ENCODE results near the gene ATXN7. TPM values are rescaled to one million over a fixed set of nuclear protein-coding genes. Genes with fewer than 3 reads are reported as not detected.

The ATXN7 gene
- total and polyA plus RNA-seq, 2 of the 4 experiments (the other 2 are of a cell fraction), result 8.6 to 13.6 TPM

DNA sequence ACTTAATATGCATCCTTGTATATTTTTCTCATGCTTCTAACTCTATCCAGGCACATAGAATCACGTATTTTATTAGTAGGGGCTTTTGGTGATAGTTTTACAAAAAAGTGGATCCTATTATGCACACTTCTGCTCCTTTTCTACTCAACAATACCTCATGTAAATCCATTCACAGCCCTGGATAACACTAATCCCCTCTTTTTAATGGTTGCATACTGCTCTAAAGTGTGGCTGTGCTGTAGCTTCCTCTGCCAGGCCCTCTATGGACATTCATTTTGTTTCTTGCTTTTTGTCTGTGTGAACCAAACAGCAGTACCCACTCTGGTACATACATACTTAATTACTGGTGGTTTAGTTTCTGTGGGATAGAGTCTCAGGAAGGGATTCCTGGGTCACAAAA lies 99.8 kb downstream of the ATXN7 start:
- no peaks in the 10 kb centered on the region for H3K9me3 ChIP-seq (ENCODE audit: control insufficient read depth, insufficient read depth, low read length)
- no peak overlapping the region for H4K91ac ChIP-seq (ENCODE audit: insufficient read depth, low read depth, low read length)
- ChIA-PET POLR2A (ENCODE audit: unreplicated experiment) (no interaction called here), CTCF (interaction anchor here (0.5 kb wide), 2 partner anchors 61 to 609 kb away, joined by 3 to 4 read pairs; no protein-coding TSS in a partner anchor)
- ATAC-seq (ENCODE audit: low read depth) (no peak), DNase-seq (no peak)
- BruUV-seq (replicated peaks), result no TSS peak
- H4K8ac ChIP-seq (ENCODE audit: low read depth in 2 of 2, low read length in 2 of 2), result no peak overlapping the region
- H3K27ac ChIP-seq (ENCODE audit: insufficient read depth, low read length), result no peak overlapping the region
- no peak for TF ChIP-seq FOS (IDR thresholded peaks at IDR 0.05; ENCODE audit: low read depth, low read length)
- no peak for TF ChIP-seq CHD1 (IDR thresholded peaks at IDR 0.05; ENCODE audit: low read depth, low read length)
- TF ChIP-seq, protein P1, sequence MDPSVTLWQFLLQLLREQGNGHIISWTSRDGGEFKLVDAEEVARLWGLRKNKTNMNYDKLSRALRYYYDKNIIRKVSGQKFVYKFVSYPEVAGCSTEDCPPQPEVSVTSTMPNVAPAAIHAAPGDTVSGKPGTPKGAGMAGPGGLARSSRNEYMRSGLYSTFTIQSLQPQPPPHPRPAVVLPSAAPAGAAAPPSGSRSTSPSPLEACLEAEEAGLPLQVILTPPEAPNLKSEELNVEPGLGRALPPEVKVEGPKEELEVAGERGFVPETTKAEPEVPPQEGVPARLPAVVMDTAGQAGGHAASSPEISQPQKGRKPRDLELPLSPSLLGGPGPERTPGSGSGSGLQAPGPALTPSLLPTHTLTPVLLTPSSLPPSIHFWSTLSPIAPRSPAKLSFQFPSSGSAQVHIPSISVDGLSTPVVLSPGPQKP (IDR thresholded peaks at IDR 0.05; ENCODE audit: borderline replicate concordance, low read depth, low read length), result no peak
- no peak for TF ChIP-seq MXI1 (IDR thresholded peaks at IDR 0.05; ENCODE audit: borderline replicate concordance, low read depth, low read length)
- TF ChIP-seq NFE2L2 (IDR thresholded peaks at IDR 0.05; ENCODE audit: low read depth, low read length), result no peak
- TF ChIP-seq, protein P2, sequence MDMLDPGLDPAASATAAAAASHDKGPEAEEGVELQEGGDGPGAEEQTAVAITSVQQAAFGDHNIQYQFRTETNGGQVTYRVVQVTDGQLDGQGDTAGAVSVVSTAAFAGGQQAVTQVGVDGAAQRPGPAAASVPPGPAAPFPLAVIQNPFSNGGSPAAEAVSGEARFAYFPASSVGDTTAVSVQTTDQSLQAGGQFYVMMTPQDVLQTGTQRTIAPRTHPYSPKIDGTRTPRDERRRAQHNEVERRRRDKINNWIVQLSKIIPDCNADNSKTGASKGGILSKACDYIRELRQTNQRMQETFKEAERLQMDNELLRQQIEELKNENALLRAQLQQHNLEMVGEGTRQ (IDR thresholded peaks at IDR 0.05; ENCODE audit: low read depth, low read length), result no peak
- TF ChIP-seq RAD21 (IDR thresholded peaks at IDR 0.05; ENCODE audit: low read length), result no peak
- TF ChIP-seq RFX5 (IDR thresholded peaks at IDR 0.05; ENCODE audit: low read depth, low read length), result no peak
- no peak for TF ChIP-seq MAZ (IDR thresholded peaks at IDR 0.05; ENCODE audit: borderline replicate concordance, low read depth, low read length)
- TF ChIP-seq BHLHE40 (IDR thresholded peaks at IDR 0.05; ENCODE audit: low read depth, low read length), result no peak
- TF ChIP-seq SMC3 (IDR thresholded peaks at IDR 0.05; ENCODE audit: low read depth, low read length), result no peak
- TF ChIP-seq POLR2A (IDR thresholded peaks at IDR 0.05; ENCODE audit: low read depth, low read length), result no peak
- TF ChIP-seq RCOR1 (IDR thresholded peaks at IDR 0.05; ENCODE audit: insufficient replicate concordance, low read length), result no peak
- no peak for TF ChIP-seq MAFK (IDR thresholded peaks at IDR 0.05; ENCODE audit: low read depth, low read length)
- TF ChIP-seq, protein P3, sequence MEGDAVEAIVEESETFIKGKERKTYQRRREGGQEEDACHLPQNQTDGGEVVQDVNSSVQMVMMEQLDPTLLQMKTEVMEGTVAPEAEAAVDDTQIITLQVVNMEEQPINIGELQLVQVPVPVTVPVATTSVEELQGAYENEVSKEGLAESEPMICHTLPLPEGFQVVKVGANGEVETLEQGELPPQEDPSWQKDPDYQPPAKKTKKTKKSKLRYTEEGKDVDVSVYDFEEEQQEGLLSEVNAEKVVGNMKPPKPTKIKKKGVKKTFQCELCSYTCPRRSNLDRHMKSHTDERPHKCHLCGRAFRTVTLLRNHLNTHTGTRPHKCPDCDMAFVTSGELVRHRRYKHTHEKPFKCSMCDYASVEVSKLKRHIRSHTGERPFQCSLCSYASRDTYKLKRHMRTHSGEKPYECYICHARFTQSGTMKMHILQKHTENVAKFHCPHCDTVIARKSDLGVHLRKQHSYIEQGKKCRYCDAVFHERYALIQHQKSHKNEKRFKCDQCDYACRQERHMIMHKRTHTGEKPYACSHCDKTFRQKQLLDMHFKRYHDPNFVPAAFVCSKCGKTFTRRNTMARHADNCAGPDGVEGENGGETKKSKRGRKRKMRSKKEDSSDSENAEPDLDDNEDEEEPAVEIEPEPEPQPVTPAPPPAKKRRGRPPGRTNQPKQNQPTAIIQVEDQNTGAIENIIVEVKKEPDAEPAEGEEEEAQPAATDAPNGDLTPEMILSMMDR (conservative IDR thresholded peaks at IDR 0.05; ENCODE audit: low read depth, low read length), result no peak
- TF ChIP-seq CEBPB (IDR thresholded peaks at IDR 0.05; ENCODE audit: low read depth, low read length), result no peak
- H4K20me1 ChIP-seq (ENCODE audit: insufficient read depth, low read length), result peaks cover 25% of the 10 kb centered on the region
- no peak overlapping the region for H3K9ac ChIP-seq (ENCODE audit: low read depth, low read length)
- H3K56ac ChIP-seq (ENCODE audit: extremely low read depth, insufficient read depth, low read length), result no peak overlapping the region
- no CpG with 5 or more reads among the region's 1 CpG for WGBS, 2 experiments (ENCODE audit: extremely low coverage in 2 of 2, insufficient read length in 1 of 2)
- H3K9me1 ChIP-seq (ENCODE audit: insufficient read depth, low read length), result peaks cover 10% of the 10 kb centered on the region; the same call in 1 of the 2 replicates
- no peak overlapping the region for H3K4me3 ChIP-seq (ENCODE audit: insufficient read depth, low read depth, low read length)
- H2AK5ac ChIP-seq (ENCODE audit: low read depth, low read length), result no peak overlapping the region
- dilution Hi-C loops (cut with HindIII; ENCODE audit: low sequenced_read_pairs, unreplicated experiment) (no loop called here), in situ Hi-C loops (cut with MboI; ENCODE audit: low sequenced_read_pairs) (no loop called here), intact Hi-C loops (cut with micrococcal nuclease) (loop anchor here (5.0 kb wide), 1 partner anchor 51 kb away; the partner anchor contains the start of gene SCAANT1)
- no peak overlapping the region for H2BK5ac ChIP-seq (ENCODE audit: low read depth, low read length, poor library complexity, severe bottlenecking)
- no peak overlapping the region for H3K4ac ChIP-seq (ENCODE audit: low read depth, low read length)
- peaks cover 11% of the 10 kb centered on the region for H3K4me1 ChIP-seq (ENCODE audit: control insufficient read depth, insufficient read depth, low read length)
- H3K27me3 ChIP-seq (ENCODE audit: control insufficient read depth, insufficient read depth, low read length), result no peaks in the 10 kb centered on the region
- H2BK15ac ChIP-seq (ENCODE audit: low read depth, low read length), result no peak overlapping the region
- no peak overlapping the region for H3K4me2 ChIP-seq (ENCODE audit: low read depth, low read length)
- H3K18ac ChIP-seq (ENCODE audit: low read depth, low read length), result no peak overlapping the region
- 0 out of 2 replicates have a peak overlapping the region, but pooled peaks have one; percentile 31 for H3K14ac ChIP-seq (replicated peaks; ENCODE audit: low read depth, low read length)
- no peak overlapping the region for H4K5ac ChIP-seq (ENCODE audit: low read depth, low read length)
- no peak overlapping the region for H2BK120ac ChIP-seq (ENCODE audit: low read depth, low read length)
- H2BK20ac ChIP-seq (ENCODE audit: low read depth, low read length), result no peak overlapping the region
- peaks cover 37 to 48% of the 10 kb centered on the region in 2 experiments for H3K79me1 ChIP-seq (ENCODE audit: low read depth in 1 of 2, low read length in 2 of 2)
- H3K23ac ChIP-seq (ENCODE audit: low read depth, low read length), result peak overlapping the region; percentile 73; the same call in 1 of the 2 replicates
- no peak overlapping the region for H2AFZ ChIP-seq (replicated peaks; ENCODE audit: low read length, poor library complexity)
- no peak overlapping the region for H2AK9ac ChIP-seq (replicated peaks; ENCODE audit: low read depth, low read length, poor library complexity)
- no peaks in the 10 kb centered on the region for H3K36me3 ChIP-seq (ENCODE audit: control insufficient read depth, insufficient read depth, low read length)
